SU-DHL-6 (cell line): ENCODE results near the gene SFTPB.
"Not testable (repeated sequence)": the region's sequence is repeated elsewhere in the genome, so short reads cannot be mapped to it uniquely, and the experiment has no call there.

Experiments
- CTCF ChIP-seq: fragments of 200-600 bp; sonication (generic); IDR thresholded peaks from one replicate; pipeline ENCODE4 v1.5.1; 2017; ENCODE audit warnings: antibody characterized with exemption, mild to moderate bottlenecking, low read length, moderate library complexity; ENCODE audit not compliant: insufficient read depth, poor library complexity, severe bottlenecking
- EZH2phosphoT487 ChIP-seq: fragments of 200-600 bp; sonication (generic), shearing (Covaris generic); conservative IDR thresholded peaks from 2 replicates; pipeline ENCODE4 v1.6.1; 2018; ENCODE audit warnings: mild to moderate bottlenecking, antibody characterized with exemption, low read length, moderate library complexity, mixed read lengths

DNA sequence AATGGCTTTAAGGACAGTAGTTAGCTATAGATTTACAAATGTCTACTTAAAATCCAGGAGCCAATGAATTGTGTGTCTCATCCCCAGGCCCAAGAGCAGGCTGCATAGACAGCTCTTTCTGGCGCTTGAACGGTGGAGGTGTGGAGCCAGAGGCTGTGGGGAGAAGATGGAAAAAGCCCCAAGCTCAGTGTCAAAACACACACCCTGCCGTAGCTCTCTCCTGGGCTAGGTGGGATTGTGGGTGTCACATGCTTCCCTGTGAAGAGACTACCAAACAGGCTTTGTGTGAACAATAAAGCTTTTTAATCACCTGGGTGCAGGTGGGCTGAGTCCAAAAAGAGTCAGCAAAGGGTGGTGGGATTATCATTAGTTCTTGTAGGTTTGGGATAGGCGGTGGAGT is 10.6 kb downstream of the SFTPB start:
- not testable (repeated sequence) for TF ChIP-seq CTCF, EZH2phosphoT487
